DOHH2 (cell line): ENCODE measurements around the gene STK25.

Experiments
- EZH2phosphoT487 ChIP-seq: fragments of 200-600 bp; sonication (generic); IDR thresholded peaks from 2 replicates; pipeline ENCODE4 v1.6.1; 2017; ENCODE audit warnings: borderline replicate concordance, mild to moderate bottlenecking, antibody characterized with exemption, low read length, moderate library complexity, mixed read lengths
- TF ChIP-seq, protein P1 (sequence below): fragments of 200-600 bp; sonication (generic); IDR thresholded peaks from one replicate; pipeline ENCODE4 v1.5.1; 2014; ENCODE audit warnings: antibody characterized with exemption, mild to moderate bottlenecking, low read depth, low read length; ENCODE audit not compliant: poor library complexity, severe bottlenecking

DNA sequence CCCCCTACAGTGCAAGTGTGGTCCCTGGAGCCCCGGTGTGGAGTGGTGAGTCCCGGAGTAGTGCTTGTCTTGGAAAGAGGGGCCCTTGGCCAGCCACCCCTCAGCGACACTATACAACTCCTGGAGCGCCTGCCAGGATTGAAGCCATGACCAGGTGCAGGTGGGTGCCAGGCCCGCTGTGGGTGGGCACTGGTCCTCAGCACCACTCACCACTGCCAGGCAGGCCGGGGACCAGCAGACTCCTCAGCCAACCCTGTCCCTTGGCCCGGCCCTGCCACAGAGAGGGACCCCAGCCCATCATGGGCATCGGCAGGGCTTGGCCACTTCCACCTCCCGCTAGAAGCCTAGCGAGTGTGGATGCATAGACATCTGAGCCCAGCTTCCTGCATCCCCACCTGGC lies 42.2 kb downstream of the STK25 start:
- TF ChIP-seq, protein P1, sequence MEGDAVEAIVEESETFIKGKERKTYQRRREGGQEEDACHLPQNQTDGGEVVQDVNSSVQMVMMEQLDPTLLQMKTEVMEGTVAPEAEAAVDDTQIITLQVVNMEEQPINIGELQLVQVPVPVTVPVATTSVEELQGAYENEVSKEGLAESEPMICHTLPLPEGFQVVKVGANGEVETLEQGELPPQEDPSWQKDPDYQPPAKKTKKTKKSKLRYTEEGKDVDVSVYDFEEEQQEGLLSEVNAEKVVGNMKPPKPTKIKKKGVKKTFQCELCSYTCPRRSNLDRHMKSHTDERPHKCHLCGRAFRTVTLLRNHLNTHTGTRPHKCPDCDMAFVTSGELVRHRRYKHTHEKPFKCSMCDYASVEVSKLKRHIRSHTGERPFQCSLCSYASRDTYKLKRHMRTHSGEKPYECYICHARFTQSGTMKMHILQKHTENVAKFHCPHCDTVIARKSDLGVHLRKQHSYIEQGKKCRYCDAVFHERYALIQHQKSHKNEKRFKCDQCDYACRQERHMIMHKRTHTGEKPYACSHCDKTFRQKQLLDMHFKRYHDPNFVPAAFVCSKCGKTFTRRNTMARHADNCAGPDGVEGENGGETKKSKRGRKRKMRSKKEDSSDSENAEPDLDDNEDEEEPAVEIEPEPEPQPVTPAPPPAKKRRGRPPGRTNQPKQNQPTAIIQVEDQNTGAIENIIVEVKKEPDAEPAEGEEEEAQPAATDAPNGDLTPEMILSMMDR = no peak
- no peak for TF ChIP-seq EZH2phosphoT487
